Measurements from ENCODE around the gene EEF1AKMT3. TPM values are rescaled to one million over a fixed set of nuclear protein-coding genes. Genes with fewer than 3 reads are reported as not detected.

The EEF1AKMT3 gene
- total and polyA plus RNA-seq, 9 of the 15 experiments (the other 6 are each of a cell fraction or from before 2014, with no cell fraction given) = 4.1 to 17.2 (median 7.9) TPM

DNA sequence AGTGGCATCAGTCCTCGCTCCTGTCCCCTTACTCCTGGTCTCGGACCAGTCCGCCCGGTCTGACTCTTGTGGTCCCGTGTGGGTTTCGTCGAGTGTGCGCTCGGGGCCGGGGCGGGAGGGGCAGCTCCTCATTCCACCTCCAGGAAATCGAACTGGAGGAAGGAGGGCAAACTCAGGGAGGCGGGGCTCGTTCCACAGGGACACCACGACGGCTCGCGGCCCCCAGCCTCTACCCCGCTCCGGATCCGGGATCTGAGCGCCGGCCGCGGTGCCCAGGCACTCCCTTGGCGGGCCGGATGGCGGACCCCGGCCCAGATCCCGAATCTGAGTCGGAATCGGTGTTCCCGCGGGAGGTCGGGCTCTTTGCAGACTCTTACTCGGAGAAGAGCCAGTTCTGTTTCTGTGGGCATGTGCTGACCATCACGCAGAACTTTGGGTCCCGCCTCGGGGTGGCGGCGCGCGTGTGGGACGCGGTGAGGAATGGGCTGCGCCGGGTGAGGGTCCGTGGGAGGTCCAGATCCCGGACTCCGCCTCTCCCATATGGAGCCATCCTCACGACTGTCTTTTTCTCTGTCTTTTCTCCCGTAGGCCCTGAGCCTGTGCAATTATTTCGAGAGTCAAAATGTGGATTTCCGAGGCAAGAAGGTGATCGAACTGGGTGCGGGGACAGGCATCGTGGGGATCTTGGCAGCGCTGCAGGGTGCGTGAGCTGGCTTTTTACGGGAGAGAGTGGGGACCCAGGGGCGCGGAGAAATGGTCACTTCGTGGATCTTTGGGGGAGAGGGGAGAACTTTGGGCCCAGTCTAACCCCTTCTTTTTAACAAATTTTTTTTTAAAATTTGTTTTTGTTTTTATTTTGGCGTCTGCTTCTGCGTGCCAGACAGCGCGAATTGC lies at the start of gene EEF1AKMT3 (continued):
- TF ChIP-seq, protein P1, sequence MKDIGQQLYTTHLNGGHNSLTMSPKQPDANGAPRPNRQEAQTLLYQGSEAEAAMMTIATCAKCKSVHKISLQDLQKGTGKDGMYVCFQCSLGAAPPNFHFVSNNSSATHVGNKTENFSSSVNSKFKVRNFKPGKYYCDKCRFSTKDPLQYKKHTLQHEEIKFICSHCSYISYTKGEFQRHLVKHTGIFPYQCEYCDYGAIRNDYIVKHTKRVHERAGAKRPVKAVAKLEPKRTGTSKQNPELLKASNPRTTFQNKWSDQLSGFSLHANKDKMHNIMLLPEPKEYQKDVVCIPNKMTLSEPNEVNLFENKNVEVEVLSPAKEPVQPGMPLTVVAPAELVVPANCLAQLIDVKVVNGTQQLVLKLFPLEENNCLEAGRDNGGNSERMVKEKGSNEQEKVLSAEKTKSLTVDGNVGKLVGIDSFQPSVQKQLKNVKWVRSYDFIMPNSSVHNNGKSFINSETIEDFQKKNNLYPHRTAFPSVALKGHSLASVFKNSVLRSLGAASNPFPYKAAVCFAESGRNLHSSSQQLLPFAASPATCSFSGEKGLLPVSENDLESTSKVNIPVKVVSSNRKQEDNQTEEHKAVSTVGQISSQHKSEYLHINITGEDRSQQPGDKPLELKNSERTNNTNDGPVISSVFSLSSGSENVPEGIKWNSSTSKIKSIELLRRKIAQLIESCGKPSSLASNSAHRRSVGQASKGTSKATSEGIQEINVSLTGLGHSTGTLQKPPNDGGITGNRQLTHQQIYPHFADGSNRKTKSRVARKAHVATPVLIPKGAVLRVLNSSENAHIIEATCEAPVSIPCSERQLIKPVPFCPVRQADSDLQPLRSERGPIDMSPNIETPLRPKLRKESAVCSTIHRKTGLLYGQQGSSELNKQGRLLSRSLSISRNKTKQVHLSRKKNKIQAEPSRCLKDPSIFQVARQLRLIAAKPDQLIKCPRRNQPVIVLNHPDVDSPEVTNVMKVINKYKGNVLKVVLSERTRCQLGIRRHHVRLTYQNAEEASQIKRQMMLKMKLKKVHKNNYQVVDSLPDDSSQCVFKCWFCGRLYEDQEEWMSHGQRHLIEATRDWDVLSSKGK (CRISPR knock-in tag; IDR thresholded peaks at IDR 0.05) = no peak
- no peak; the same call in 1 of the 2 replicates for TF ChIP-seq SMARCA4 (IDR thresholded peaks at IDR 0.05)
- TF ChIP-seq TAF7 (tag; IDR thresholded peaks at IDR 0.05) = 0 out of 2 replicates have a peak, but pooled peaks have one; percentile 31
- TF ChIP-seq SRF (CRISPR knock-in tag; IDR thresholded peaks at IDR 0.05) = no peak
- TF ChIP-seq TCF7L2 (IDR thresholded peaks at IDR 0.05; ENCODE audit: low read depth, low read length) = no peak
- no peak for TF ChIP-seq SMARCA5 (IDR thresholded peaks at IDR 0.05)
- no peak for TF ChIP-seq ZNF75A (CRISPR knock-in tag; IDR thresholded peaks at IDR 0.05)
- TF ChIP-seq RB1 (IDR thresholded peaks at IDR 0.05; ENCODE audit: low read depth) = 0 out of 2 replicates have a peak, but pooled peaks have one; percentile 7
- peak; percentile 80 for TF ChIP-seq POLR2G (IDR thresholded peaks at IDR 0.05; ENCODE audit: low read depth, low read length)
- no peak for TF ChIP-seq POLR2A (conservative IDR thresholded peaks at IDR 0.05)
- TF ChIP-seq, protein P2, sequence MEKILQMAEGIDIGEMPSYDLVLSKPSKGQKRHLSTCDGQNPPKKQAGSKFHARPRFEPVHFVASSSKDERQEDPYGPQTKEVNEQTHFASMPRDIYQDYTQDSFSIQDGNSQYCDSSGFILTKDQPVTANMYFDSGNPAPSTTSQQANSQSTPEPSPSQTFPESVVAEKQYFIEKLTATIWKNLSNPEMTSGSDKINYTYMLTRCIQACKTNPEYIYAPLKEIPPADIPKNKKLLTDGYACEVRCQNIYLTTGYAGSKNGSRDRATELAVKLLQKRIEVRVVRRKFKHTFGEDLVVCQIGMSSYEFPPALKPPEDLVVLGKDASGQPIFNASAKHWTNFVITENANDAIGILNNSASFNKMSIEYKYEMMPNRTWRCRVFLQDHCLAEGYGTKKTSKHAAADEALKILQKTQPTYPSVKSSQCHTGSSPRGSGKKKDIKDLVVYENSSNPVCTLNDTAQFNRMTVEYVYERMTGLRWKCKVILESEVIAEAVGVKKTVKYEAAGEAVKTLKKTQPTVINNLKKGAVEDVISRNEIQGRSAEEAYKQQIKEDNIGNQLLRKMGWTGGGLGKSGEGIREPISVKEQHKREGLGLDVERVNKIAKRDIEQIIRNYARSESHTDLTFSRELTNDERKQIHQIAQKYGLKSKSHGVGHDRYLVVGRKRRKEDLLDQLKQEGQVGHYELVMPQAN (IDR thresholded peaks at IDR 0.05; ENCODE audit: borderline replicate concordance) = 0 out of 2 replicates have a peak, but pooled peaks have one; percentile 22
- TF ChIP-seq, protein P3, sequence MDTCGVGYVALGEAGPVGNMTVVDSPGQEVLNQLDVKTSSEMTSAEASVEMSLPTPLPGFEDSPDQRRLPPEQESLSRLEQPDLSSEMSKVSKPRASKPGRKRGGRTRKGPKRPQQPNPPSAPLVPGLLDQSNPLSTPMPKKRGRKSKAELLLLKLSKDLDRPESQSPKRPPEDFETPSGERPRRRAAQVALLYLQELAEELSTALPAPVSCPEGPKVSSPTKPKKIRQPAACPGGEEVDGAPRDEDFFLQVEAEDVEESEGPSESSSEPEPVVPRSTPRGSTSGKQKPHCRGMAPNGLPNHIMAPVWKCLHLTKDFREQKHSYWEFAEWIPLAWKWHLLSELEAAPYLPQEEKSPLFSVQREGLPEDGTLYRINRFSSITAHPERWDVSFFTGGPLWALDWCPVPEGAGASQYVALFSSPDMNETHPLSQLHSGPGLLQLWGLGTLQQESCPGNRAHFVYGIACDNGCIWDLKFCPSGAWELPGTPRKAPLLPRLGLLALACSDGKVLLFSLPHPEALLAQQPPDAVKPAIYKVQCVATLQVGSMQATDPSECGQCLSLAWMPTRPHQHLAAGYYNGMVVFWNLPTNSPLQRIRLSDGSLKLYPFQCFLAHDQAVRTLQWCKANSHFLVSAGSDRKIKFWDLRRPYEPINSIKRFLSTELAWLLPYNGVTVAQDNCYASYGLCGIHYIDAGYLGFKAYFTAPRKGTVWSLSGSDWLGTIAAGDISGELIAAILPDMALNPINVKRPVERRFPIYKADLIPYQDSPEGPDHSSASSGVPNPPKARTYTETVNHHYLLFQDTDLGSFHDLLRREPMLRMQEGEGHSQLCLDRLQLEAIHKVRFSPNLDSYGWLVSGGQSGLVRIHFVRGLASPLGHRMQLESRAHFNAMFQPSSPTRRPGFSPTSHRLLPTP (IDR thresholded peaks at IDR 0.05; ENCODE audit: borderline replicate concordance, extremely low read depth, insufficient read length) = no peak
- TF ChIP-seq, protein P4, sequence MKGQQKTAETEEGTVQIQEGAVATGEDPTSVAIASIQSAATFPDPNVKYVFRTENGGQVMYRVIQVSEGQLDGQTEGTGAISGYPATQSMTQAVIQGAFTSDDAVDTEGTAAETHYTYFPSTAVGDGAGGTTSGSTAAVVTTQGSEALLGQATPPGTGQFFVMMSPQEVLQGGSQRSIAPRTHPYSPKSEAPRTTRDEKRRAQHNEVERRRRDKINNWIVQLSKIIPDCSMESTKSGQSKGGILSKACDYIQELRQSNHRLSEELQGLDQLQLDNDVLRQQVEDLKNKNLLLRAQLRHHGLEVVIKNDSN (CRISPR knock-in tag; IDR thresholded peaks at IDR 0.05) = no peak
- TF ChIP-seq FOXJ2 (tag; IDR thresholded peaks at IDR 0.05) = no peak
- TF ChIP-seq, protein P5, sequence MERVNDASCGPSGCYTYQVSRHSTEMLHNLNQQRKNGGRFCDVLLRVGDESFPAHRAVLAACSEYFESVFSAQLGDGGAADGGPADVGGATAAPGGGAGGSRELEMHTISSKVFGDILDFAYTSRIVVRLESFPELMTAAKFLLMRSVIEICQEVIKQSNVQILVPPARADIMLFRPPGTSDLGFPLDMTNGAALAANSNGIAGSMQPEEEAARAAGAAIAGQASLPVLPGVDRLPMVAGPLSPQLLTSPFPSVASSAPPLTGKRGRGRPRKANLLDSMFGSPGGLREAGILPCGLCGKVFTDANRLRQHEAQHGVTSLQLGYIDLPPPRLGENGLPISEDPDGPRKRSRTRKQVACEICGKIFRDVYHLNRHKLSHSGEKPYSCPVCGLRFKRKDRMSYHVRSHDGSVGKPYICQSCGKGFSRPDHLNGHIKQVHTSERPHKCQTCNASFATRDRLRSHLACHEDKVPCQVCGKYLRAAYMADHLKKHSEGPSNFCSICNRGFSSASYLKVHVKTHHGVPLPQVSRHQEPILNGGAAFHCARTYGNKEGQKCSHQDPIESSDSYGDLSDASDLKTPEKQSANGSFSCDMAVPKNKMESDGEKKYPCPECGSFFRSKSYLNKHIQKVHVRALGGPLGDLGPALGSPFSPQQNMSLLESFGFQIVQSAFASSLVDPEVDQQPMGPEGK (CRISPR knock-in tag; IDR thresholded peaks at IDR 0.05; ENCODE audit: borderline replicate concordance) = no peak

All from K562 (cell line).